ENCODE data around the gene CCDC27. TPM values are rescaled to one million over a fixed set of nuclear protein-coding genes. Genes with fewer than 3 reads are reported as not detected.

CCDC27 gene
- total and polyA plus RNA-seq, 8 donors, result not detected

GRCh38 chr1:3716351-3716750, 35.9 kb upstream of the CCDC27 start:
- Histone ChIP-seq H3K4me1 (peaks cover 0 to 8% (median 7%) of the 10 kb centered on the region in 4 donors), H3K36me3 (no peaks in the 10 kb centered on the region), H3K27me3 (peaks cover 10 to 93% (median 34%) of the 10 kb centered on the region in 3 donors), H3K4me3 (no peak overlapping the region), H3K27ac (no peak overlapping the region), H3K9me3 (no peaks in the 10 kb centered on the region)
- no peak for DNase-seq
- TF ChIP-seq POLR2A (IDR thresholded peaks at IDR 0.05) (no peak), CTCF (IDR thresholded peaks at IDR 0.05) (no peak), EP300 (IDR thresholded peaks at IDR 0.05) (no peak), POLR2AphosphoS5 (IDR thresholded peaks at IDR 0.05) (no peak)
- 52 to 87% (median 77%) methylated on average over 2 to 6 of the region's 6 CpGs for WGBS, 5 donors
- intact Hi-C loops (cut with DNase I; ENCODE audit: low total_unique reads), result no loop called here

GRCh38 chr1:3717041-3717714, 35.1 kb upstream of the CCDC27 start:
- no peak for TF ChIP-seq EP300 (IDR thresholded peaks at IDR 0.05)
- no peak for TF ChIP-seq CTCF (IDR thresholded peaks at IDR 0.05)
- TF ChIP-seq POLR2A (IDR thresholded peaks at IDR 0.05), result no peak
- TF ChIP-seq POLR2AphosphoS5 (IDR thresholded peaks at IDR 0.05), result no peak
- H3K4me3 ChIP-seq, result no peak overlapping the region

DNA sequence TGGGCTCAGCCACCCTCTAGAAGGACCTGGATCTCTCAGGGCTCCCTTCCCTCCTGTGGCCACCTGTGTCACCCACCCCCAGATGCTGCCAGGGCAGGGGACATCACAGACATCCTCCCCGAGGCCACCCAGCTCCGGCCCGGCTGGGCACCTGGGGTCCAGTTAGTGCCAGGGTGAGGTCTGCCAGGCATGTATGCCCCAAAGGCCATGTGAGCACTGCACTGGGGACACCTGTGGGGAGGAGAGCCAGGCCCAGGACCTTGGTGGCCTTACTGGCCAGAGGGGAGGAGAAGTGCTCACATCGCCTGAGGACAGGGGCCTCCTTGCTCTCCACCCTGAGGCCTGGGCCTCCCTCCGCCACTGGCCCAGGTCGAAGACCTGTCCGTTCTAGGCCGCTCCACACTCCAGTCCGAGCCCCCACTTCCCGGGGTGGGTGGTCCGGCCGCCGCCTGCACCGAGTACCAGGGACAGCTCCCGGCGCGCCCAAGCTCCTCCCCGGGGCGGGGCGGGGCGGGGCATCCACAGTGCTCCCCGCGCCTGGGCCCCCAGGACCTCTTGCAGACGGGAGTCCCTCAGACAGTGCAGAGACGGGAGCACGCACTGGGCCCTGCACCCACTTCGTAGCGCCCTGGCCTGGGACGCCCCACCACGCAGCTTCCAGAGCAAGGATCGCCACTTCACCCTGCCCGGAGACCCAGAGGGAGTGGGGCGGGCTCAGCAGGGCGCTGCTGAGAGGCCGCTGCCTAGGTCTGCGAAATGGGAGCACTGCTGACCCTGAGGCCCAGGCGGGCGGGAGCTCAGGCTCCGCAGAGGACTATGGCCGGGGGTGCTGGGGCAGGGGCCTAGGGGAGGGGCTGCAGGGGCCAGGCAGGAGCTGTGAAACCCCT, 34.3 kb upstream of the CCDC27 start:
- peak in 1 of 2 donors; percentile 68 for DNase-seq
- Histone ChIP-seq H3K4me1 (peaks cover 0 to 8% (median 7%) of the 10 kb centered on the region in 4 donors), H3K27me3 (peaks cover 10 to 76% (median 28%) of the 10 kb centered on the region in 3 donors), H3K27ac (no peak overlapping the region), H3K4me3 (no peak overlapping the region), H3K9me3 (no peaks in the 10 kb centered on the region), H3K36me3 (no peaks in the 10 kb centered on the region)
- 24 to 41% (median 31%) methylated on average over 9 to 40 of the region's 40 CpGs for WGBS, 5 donors
- intact Hi-C loops (cut with DNase I; ENCODE audit: low total_unique reads), result no loop called here
- TF ChIP-seq CTCF (IDR thresholded peaks at IDR 0.05), result no peak
- no peak for TF ChIP-seq POLR2A (IDR thresholded peaks at IDR 0.05)
- no peak for TF ChIP-seq POLR2AphosphoS5 (IDR thresholded peaks at IDR 0.05)
- no peak for TF ChIP-seq EP300 (IDR thresholded peaks at IDR 0.05)

More at GRCh38 chr1:3717041-3717714, 35.1 kb upstream of the CCDC27 start:
- 39 to 49% (median 43%) methylated on average over 31 to 33 of the region's 33 CpGs for WGBS, 5 donors
- Histone ChIP-seq H3K4me1 (peaks cover 0 to 8% (median 7%) of the 10 kb centered on the region in 4 donors), H3K9me3 (no peaks in the 10 kb centered on the region), H3K27me3 (peaks cover 10 to 84% (median 34%) of the 10 kb centered on the region in 3 donors), H3K36me3 (no peaks in the 10 kb centered on the region), H3K27ac (no peak overlapping the region)
- intact Hi-C loops (cut with DNase I; ENCODE audit: low total_unique reads), result no loop called here
- DNase-seq, result peak in 1 of 2 donors; percentile 35

DNA sequence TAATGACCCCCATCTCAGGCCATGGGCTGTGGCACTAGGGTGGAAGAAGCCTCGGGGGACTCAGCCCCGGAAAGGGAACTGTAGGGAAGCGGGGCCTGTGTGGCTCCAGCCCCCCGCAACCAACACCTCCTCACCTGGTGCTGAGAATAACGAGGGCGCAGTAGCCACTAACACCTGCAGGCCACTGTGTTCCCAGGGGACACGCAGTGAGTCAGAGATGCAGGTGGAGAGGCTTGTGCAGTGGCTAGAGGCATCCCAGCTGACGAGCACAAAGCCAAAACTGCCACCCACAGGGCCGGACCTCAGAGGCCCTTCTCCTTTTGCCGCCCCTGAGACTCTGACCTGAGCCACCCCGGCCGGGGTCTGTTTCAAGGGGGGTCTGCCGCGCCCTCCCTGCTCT, 33.5 kb upstream of the CCDC27 start:
- no peak for DNase-seq
- intact Hi-C loops (cut with DNase I; ENCODE audit: low total_unique reads), result no loop called here
- Histone ChIP-seq H3K4me1 (peaks cover 0 to 8% (median 7%) of the 10 kb centered on the region in 4 donors), H3K4me3 (no peak overlapping the region), H3K36me3 (no peaks in the 10 kb centered on the region), H3K9me3 (no peaks in the 10 kb centered on the region), H3K27me3 (peaks cover 10 to 71% (median 27%) of the 10 kb centered on the region in 3 donors), H3K27ac (no peak overlapping the region)
- no peak for TF ChIP-seq EP300 (IDR thresholded peaks at IDR 0.05)
- TF ChIP-seq POLR2AphosphoS5 (IDR thresholded peaks at IDR 0.05), result no peak
- TF ChIP-seq CTCF (IDR thresholded peaks at IDR 0.05), result no peak
- TF ChIP-seq POLR2A (IDR thresholded peaks at IDR 0.05), result no peak
- 74 to 80% (median 78%) methylated on average over 11 to 14 of the region's 14 CpGs for WGBS, 5 donors
